ENCODE results near the gene SHISAL1.

GRCh38 chr22:44345872-44346271 lies 33.1 kb upstream of the SHISAL1 start:
- no peak for TF ChIP-seq POLR2AphosphoS5 (IDR thresholded peaks at IDR 0.05; ENCODE audit: low read depth, low read length)
- no peak for TF ChIP-seq POLR2A (IDR thresholded peaks at IDR 0.05; ENCODE audit: low read depth, low read length)
